Measurements from ENCODE around the gene TMEM178A. TPM values are rescaled to one million over a fixed set of nuclear protein-coding genes. Genes with fewer than 3 reads are reported as not detected.

The TMEM178A gene
- total RNA-seq, 1 donor from 2014 or later, result 9.3 TPM

DNA sequence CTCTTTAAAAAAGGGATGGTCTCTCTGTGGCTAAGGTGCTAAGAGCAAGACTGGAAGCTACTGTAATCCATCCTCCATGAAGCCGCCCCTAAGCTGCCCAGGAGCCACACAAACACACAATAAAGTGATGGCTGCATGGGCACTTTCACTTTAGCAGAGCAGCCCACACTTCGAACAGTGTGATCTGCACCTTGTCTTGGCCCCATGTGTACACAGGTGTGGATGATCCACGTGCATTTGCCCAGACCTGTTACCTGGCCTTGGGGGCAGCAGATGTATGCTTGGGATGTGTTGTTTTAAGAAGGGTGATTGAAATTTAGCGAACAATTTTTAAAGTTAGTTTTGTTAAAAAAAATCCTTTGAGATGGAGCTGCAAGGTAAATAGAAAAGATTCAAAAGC is 39.9 kb downstream of the TMEM178A start:
- H3K27ac Mint-ChIP-seq, result no peak overlapping the region
- H3K9me3 Mint-ChIP-seq, result peaks cover 5% of the 10 kb centered on the region
- TF ChIP-seq, protein P1, sequence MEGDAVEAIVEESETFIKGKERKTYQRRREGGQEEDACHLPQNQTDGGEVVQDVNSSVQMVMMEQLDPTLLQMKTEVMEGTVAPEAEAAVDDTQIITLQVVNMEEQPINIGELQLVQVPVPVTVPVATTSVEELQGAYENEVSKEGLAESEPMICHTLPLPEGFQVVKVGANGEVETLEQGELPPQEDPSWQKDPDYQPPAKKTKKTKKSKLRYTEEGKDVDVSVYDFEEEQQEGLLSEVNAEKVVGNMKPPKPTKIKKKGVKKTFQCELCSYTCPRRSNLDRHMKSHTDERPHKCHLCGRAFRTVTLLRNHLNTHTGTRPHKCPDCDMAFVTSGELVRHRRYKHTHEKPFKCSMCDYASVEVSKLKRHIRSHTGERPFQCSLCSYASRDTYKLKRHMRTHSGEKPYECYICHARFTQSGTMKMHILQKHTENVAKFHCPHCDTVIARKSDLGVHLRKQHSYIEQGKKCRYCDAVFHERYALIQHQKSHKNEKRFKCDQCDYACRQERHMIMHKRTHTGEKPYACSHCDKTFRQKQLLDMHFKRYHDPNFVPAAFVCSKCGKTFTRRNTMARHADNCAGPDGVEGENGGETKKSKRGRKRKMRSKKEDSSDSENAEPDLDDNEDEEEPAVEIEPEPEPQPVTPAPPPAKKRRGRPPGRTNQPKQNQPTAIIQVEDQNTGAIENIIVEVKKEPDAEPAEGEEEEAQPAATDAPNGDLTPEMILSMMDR (conservative IDR thresholded peaks at IDR 0.05), result no peak
- peaks cover 5% of the 10 kb centered on the region for H3K36me3 Mint-ChIP-seq
- DNase-seq (ENCODE audit: extremely low spot score, unreplicated experiment), result no peak
- H3K27me3 Mint-ChIP-seq, result no peaks in the 10 kb centered on the region
- H3K4me1 Mint-ChIP-seq (ENCODE audit: unreplicated experiment), result peaks cover 8% of the 10 kb centered on the region
- no peak overlapping the region for H3K4me3 Mint-ChIP-seq

DNA sequence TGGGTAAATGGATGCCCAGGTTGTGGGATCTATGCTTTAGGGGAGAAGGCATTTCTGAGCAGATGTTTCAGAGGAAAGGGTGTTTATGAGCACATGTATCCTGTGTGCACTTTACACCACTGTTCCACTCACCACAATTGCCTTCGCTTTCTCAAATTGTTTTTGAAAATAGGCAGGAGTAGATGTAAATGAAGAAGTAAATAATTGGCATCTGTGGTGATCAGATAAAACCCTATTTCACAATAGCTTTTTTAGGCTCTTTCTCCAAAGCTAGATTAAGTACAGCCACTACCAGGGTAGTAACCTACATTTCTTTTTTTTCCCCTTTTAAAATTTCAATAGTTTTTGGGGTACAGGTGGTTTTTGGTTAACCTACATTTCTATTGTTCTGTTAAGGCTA is 40.6 kb downstream of the TMEM178A start:
- Mint-ChIP-seq H3K27me3 (no peaks in the 10 kb centered on the region), H3K36me3 (peaks cover 5% of the 10 kb centered on the region), H3K4me3 (no peak overlapping the region), H3K4me1 (ENCODE audit: unreplicated experiment) (peaks cover 8% of the 10 kb centered on the region), H3K27ac (no peak overlapping the region), H3K9me3 (peaks cover 5% of the 10 kb centered on the region)
- no peak for DNase-seq (ENCODE audit: extremely low spot score, unreplicated experiment)
- TF ChIP-seq, protein P1 (conservative IDR thresholded peaks at IDR 0.05), result no peak

GRCh38 chr2:39706945-39707344 is 41.2 kb downstream of the TMEM178A start:
- H3K27me3 Mint-ChIP-seq, result no peaks in the 10 kb centered on the region
- H3K4me1 Mint-ChIP-seq (ENCODE audit: unreplicated experiment), result peaks cover 8% of the 10 kb centered on the region
- peaks cover 5% of the 10 kb centered on the region for H3K9me3 Mint-ChIP-seq
- H3K27ac Mint-ChIP-seq, result no peak overlapping the region
- no peak for DNase-seq (ENCODE audit: extremely low spot score, unreplicated experiment)
- H3K36me3 Mint-ChIP-seq, result peaks cover 5% of the 10 kb centered on the region
- TF ChIP-seq, protein P1 (conservative IDR thresholded peaks at IDR 0.05), result no peak
- H3K4me3 Mint-ChIP-seq, result no peak overlapping the region

DNA sequence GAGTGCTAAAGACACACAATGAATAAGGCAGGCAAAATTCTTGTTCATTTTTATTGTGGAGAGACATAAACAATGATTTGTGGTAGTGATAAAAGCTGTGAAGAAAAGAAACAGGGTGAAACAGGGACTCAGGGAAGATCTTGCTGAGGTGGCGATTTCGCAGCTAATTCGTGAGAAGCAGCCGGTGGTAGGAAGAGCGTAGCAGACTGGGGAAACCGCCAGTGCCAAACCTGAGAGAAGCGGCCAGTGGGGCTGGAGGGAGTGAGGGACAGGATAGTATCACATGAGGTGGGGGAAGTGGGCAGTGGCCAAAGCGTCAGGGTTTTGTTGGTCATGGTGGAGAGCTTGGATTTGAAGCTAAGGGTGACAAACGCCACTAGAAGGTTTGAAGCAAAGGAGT is 42.3 kb downstream of the TMEM178A start:
- DNase-seq (ENCODE audit: extremely low spot score, unreplicated experiment), result no peak
- TF ChIP-seq, protein P1 (conservative IDR thresholded peaks at IDR 0.05), result no peak
- Mint-ChIP-seq H3K27me3 (no peaks in the 10 kb centered on the region), H3K4me1 (ENCODE audit: unreplicated experiment) (peaks cover 8% of the 10 kb centered on the region), H3K4me3 (no peak overlapping the region), H3K36me3 (peaks cover 5% of the 10 kb centered on the region), H3K27ac (no peak overlapping the region), H3K9me3 (peaks cover 5% of the 10 kb centered on the region)

DNA sequence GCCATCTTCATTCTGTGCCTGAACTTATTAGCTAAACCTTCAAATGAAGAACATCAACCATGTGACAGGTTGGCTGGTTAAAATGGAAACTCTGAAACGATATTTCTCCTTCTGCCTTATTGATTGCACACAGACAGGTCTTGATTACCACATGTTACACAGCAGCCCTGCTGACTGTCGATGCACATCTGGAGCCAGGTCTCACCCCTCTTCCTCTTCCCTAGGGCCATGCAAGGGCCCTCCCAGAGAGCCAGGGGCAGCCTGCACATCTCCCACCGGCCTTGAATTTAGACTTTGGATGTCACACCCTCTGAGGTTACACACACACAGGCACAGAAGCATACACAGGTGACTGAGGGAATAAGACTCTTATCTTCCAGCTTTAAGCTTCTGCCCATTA is 45.1 kb downstream of the TMEM178A start:
- peaks cover 5% of the 10 kb centered on the region for H3K9me3 Mint-ChIP-seq
- TF ChIP-seq, protein P1 (conservative IDR thresholded peaks at IDR 0.05), result no peak
- H3K4me3 Mint-ChIP-seq, result no peak overlapping the region
- no peak for DNase-seq (ENCODE audit: extremely low spot score, unreplicated experiment)
- H3K36me3 Mint-ChIP-seq, result peaks cover 5% of the 10 kb centered on the region
- no peaks in the 10 kb centered on the region for H3K27me3 Mint-ChIP-seq
- H3K27ac Mint-ChIP-seq, result no peak overlapping the region
- no peaks in the 10 kb centered on the region for H3K4me1 Mint-ChIP-seq (ENCODE audit: unreplicated experiment)

GRCh38 chr2:39712953-39713352 is 47.2 kb downstream of the TMEM178A start:
- no peak for DNase-seq (ENCODE audit: extremely low spot score, unreplicated experiment)
- H3K27ac Mint-ChIP-seq, result no peak overlapping the region
- TF ChIP-seq, protein P1 (conservative IDR thresholded peaks at IDR 0.05), result no peak
- H3K9me3 Mint-ChIP-seq, result peaks cover 2% of the 10 kb centered on the region
- no peak overlapping the region for H3K4me3 Mint-ChIP-seq
- peaks cover 2% of the 10 kb centered on the region for H3K36me3 Mint-ChIP-seq
- H3K27me3 Mint-ChIP-seq, result no peaks in the 10 kb centered on the region
- no peaks in the 10 kb centered on the region for H3K4me1 Mint-ChIP-seq (ENCODE audit: unreplicated experiment)
